IMR-90 (cell line): ENCODE data around the gene MAGI2. TPM values are rescaled to one million over a fixed set of nuclear protein-coding genes. Genes with fewer than 3 reads are reported as not detected.

Experiments used
- ATAC-seq: fragments of 200-7000 bp; cut with Tn5 transposase; 2 replicates; pipeline ENCODE4 v1.9.1; 2020; ENCODE audit warnings: low read depth, mild to moderate bottlenecking, moderate library complexity
- BruUV-seq: library from RNA; stranded (reverse); fragments of 400-500 nt; replicated peaks from 2 replicates; lab custom pipeline; 2021; lab: Mats Ljungman, UMichigan
- CTCF ChIA-PET: fragments of 300-600 bp; formaldehyde crosslinking; extraction: SDS; loops from one replicate; lab custom pipeline; 2021; ENCODE audit warnings: antibody characterized with exemption; lab: Yijun Ruan, JAX
- POLR2A ChIA-PET: fragments of 300-600 bp; sonication (Branson Sonifier 250); formaldehyde crosslinking; loops from one replicate; lab custom pipeline; 2022; ENCODE audit warnings: antibody characterized with exemption; ENCODE audit not compliant: unreplicated experiment; lab: Charles Lee
- DNase-seq: peaks from one replicate; pipeline ENCODE4 v3.0.0; 2013
- H2AFZ ChIP-seq: replicated peaks from 2 replicates; pipeline ENCODE3; 2013; ENCODE audit warnings: low read length, mild to moderate bottlenecking; ENCODE audit not compliant: poor library complexity
- H2AK5ac ChIP-seq: 2 replicates; pipeline ENCODE4 v1.6.1; 2013; ENCODE audit warnings: low read depth, low read length, inconsistent platforms
- H2AK9ac ChIP-seq: replicated peaks from 2 replicates; pipeline ENCODE3; 2013; ENCODE audit warnings: mild to moderate bottlenecking, low read depth, low read length, moderate library complexity; ENCODE audit not compliant: poor library complexity
- H2BK120ac ChIP-seq: 2 replicates; pipeline ENCODE4 v1.6.1; 2013; ENCODE audit warnings: low read depth, low read length, inconsistent platforms
- H2BK15ac ChIP-seq: 3 replicates; pipeline ENCODE4 v1.6.1; 2013; ENCODE audit warnings: low read depth, low read length, inconsistent platforms
- H2BK20ac ChIP-seq: 2 replicates; pipeline ENCODE4 v1.6.1; 2013; ENCODE audit warnings: low read depth, mild to moderate bottlenecking, inconsistent platforms, low read length, moderate library complexity
- H2BK5ac ChIP-seq: 2 replicates; pipeline ENCODE4 v1.6.1; 2013; ENCODE audit warnings: mild to moderate bottlenecking, low read depth, low read length, inconsistent platforms; ENCODE audit not compliant: poor library complexity, severe bottlenecking
- H3K14ac ChIP-seq: replicated peaks from 2 replicates; pipeline ENCODE4 v1.6.1; 2013; ENCODE audit warnings: low read depth, low read length, inconsistent platforms
- H3K18ac ChIP-seq: 2 replicates; pipeline ENCODE4 v1.6.1; 2013; ENCODE audit warnings: low read depth, low read length, control low read depth
- H3K23ac ChIP-seq: 2 replicates; pipeline ENCODE4 v1.6.1; 2013; ENCODE audit warnings: low read depth, low read length, inconsistent platforms
- H3K27ac ChIP-seq: 2 replicates; pipeline ENCODE4 v1.5.1; 2013; ENCODE audit warnings: mild to moderate bottlenecking, control low read depth, low read length; ENCODE audit not compliant: insufficient read depth
- H3K27me3 ChIP-seq: 2 replicates; pipeline ENCODE4 v1.6.1; 2013; ENCODE audit warnings: low read length; ENCODE audit not compliant: control insufficient read depth, insufficient read depth
- H3K36me3 ChIP-seq: 2 replicates; pipeline ENCODE4 v1.6.1; 2013; ENCODE audit warnings: low read length, mixed read lengths; ENCODE audit not compliant: control insufficient read depth, insufficient read depth
- H3K4ac ChIP-seq: 2 replicates; pipeline ENCODE4 v1.6.1; 2013; ENCODE audit warnings: low read depth, low read length, inconsistent platforms
- H3K4me1 ChIP-seq: 2 replicates; pipeline ENCODE4 v1.6.1; 2013; ENCODE audit warnings: low read length, mixed read lengths; ENCODE audit not compliant: control insufficient read depth, insufficient read depth
- H3K4me2 ChIP-seq: 2 replicates; pipeline ENCODE4 v1.6.1; 2013; ENCODE audit warnings: low read depth, mild to moderate bottlenecking, control low read depth, low read length, moderate library complexity
- H3K4me3 ChIP-seq: 2 replicates; pipeline ENCODE4 v1.5.1; 2013; ENCODE audit warnings: low read depth, mild to moderate bottlenecking, control low read depth, low read length, moderate library complexity; ENCODE audit not compliant: insufficient read depth
- H3K56ac ChIP-seq: 2 replicates; pipeline ENCODE4 v1.6.1; 2013; ENCODE audit warnings: low read length, inconsistent platforms; ENCODE audit not compliant: insufficient read depth; ENCODE audit errors: extremely low read depth
- H3K79me1 ChIP-seq, 2 experiments: 2 replicates each; pipeline ENCODE4 v1.6.1; 2013; ENCODE audit warnings: low read length in 2 of 2, inconsistent platforms in 1 of 2, low read depth in 1 of 2
- H3K9ac ChIP-seq: 2 replicates; pipeline ENCODE4 v1.6.1; 2013; ENCODE audit warnings: low read depth, low read length, control low read depth
- H3K9me1 ChIP-seq: 2 replicates; pipeline ENCODE4 v1.6.1; 2013; ENCODE audit warnings: low read length, inconsistent platforms; ENCODE audit not compliant: insufficient read depth
- H3K9me3 ChIP-seq: 2 replicates; pipeline ENCODE4 v1.6.1; 2013; ENCODE audit warnings: low read length; ENCODE audit not compliant: control insufficient read depth, insufficient read depth
- H4K20me1 ChIP-seq: 2 replicates; pipeline ENCODE4 v1.6.1; 2013; ENCODE audit warnings: low read length, inconsistent platforms; ENCODE audit not compliant: insufficient read depth
- H4K5ac ChIP-seq: 2 replicates; pipeline ENCODE4 v1.6.1; 2013; ENCODE audit warnings: mild to moderate bottlenecking, low read depth, low read length, control low read depth
- H4K8ac ChIP-seq, 2 experiments: 2 replicates each; pipeline ENCODE4 v1.6.1; 2013; ENCODE audit warnings: low read depth in 2 of 2, low read length in 2 of 2, control low read depth in 1 of 2, inconsistent platforms in 1 of 2
- H4K91ac ChIP-seq: 2 replicates; pipeline ENCODE4 v1.6.1; 2013; ENCODE audit warnings: low read depth, low read length, inconsistent platforms; ENCODE audit not compliant: insufficient read depth
- BHLHE40 ChIP-seq: fragments of 150-350 bp; IDR thresholded peaks from 2 replicates; pipeline ENCODE4 v1.6.1; 2016; ENCODE audit warnings: mild to moderate bottlenecking, low read depth, low read length
- CEBPB ChIP-seq: IDR thresholded peaks from 2 replicates; pipeline ENCODE4 v1.6.1; 2012; ENCODE audit warnings: low read depth, low read length, improper control_type of control experiment
- CHD1 ChIP-seq: IDR thresholded peaks from 2 replicates; pipeline ENCODE4 v1.6.1; 2012; ENCODE audit warnings: low read depth, low read length, improper control_type of control experiment
- CTCF ChIP-seq: conservative IDR thresholded peaks from 2 replicates; pipeline ENCODE4 v1.5.1; 2012; ENCODE audit warnings: mild to moderate bottlenecking, low read depth, low read length, improper control_type of control experiment
- ELK1 ChIP-seq: fragments of 150-350 bp; IDR thresholded peaks from 2 replicates; pipeline ENCODE4 v1.6.1; 2016; ENCODE audit warnings: low read depth, mild to moderate bottlenecking, low read length, moderate library complexity, borderline replicate concordance
- FOS ChIP-seq: fragments of 150-350 bp; IDR thresholded peaks from 2 replicates; pipeline ENCODE4 v1.6.1; 2016; ENCODE audit warnings: low read depth, low read length
- MAZ ChIP-seq: IDR thresholded peaks from 2 replicates; pipeline ENCODE4 v1.6.1; 2012; ENCODE audit warnings: low read depth, mild to moderate bottlenecking, low read length, improper control_type of control experiment, moderate library complexity, borderline replicate concordance
- MXI1 ChIP-seq: IDR thresholded peaks from 2 replicates; pipeline ENCODE4 v1.6.1; 2012; ENCODE audit warnings: low read depth, mild to moderate bottlenecking, low read length, moderate library complexity, borderline replicate concordance
- NFE2L2 ChIP-seq: fragments of 150-350 bp; IDR thresholded peaks from 2 replicates; pipeline ENCODE4 v1.6.1; 2016; ENCODE audit warnings: low read depth, mild to moderate bottlenecking, low read length
- POLR2A ChIP-seq: IDR thresholded peaks from 2 replicates; pipeline ENCODE4 v1.6.1; 2012; ENCODE audit warnings: mild to moderate bottlenecking, low read depth, low read length
- RAD21 ChIP-seq: IDR thresholded peaks from 2 replicates; pipeline ENCODE4 v1.6.1; 2012; ENCODE audit warnings: low read length, improper control_type of control experiment
- RCOR1 ChIP-seq: IDR thresholded peaks from 2 replicates; pipeline ENCODE4 v1.6.1; 2012; ENCODE audit warnings: mild to moderate bottlenecking, low read length, improper control_type of control experiment; ENCODE audit not compliant: insufficient replicate concordance
- RFX5 ChIP-seq: IDR thresholded peaks from 2 replicates; pipeline ENCODE4 v1.8.0; 2012; ENCODE audit warnings: low read depth, mild to moderate bottlenecking, low read length, moderate library complexity
- WGBS, 2 experiments: methylation state at CpG; one replicate each; pipeline versions ENCODE4 v1.1.5 to v1.1.7; 2013; ENCODE audit warnings: missing lambda C conversion rate in 2 of 2; ENCODE audit not compliant: insufficient read length in 1 of 2; ENCODE audit errors: extremely low coverage in 2 of 2; 5-methylcytosine and 5-hydroxymethylcytosine counted together
- dilution Hi-C: fragments of 300-500 bp; cut with HindIII; formaldehyde crosslinking; loops from one replicate; pipeline ENCODE4 v1.14.3; 2018; ENCODE audit warnings: low sequenced_read_pairs; ENCODE audit not compliant: unreplicated experiment
- in situ Hi-C: fragments of 300-500 bp; cut with MboI; formaldehyde crosslinking; loops from 3 replicates; pipeline ENCODE4 v1.14.3; 2019; ENCODE audit warnings: low sequenced_read_pairs, inconsistent platforms, mixed read lengths
- intact Hi-C: fragments of 100-400 bp; cut with micrococcal nuclease; formaldehyde crosslinking; loops from 2 replicates; pipeline ENCODE4 v1.10.0; 2022
- polyA plus RNA-seq, 3 experiments: library from polyadenylated mRNA; depleted of rRNA; stranded (reverse); fragments of >200 nt; gene quantifications; 2 replicates each; pipeline ENCODE4 v1.2.3, GENCODE V29; 2012; ENCODE audit warnings: low replicate concordance in 1 of 3
- total RNA-seq: library from RNA; depleted of rRNA; stranded (reverse); fragments of >200 nt; gene quantifications from 2 replicates; pipeline ENCODE4 v1.2.3, GENCODE V29; 2012

Gene MAGI2
- total and polyA plus RNA-seq, 2 of the 4 experiments (the other 2 are of a cell fraction), result 2.5 to 17.9 TPM

GRCh38 chr7:79494046-79494445 is 40.6 kb upstream of the MAGI2 start:
- in situ Hi-C loops, result no loop called here
- no peak overlapping the region for H3K9ac ChIP-seq
- no peaks in the 10 kb centered on the region for H3K9me1 ChIP-seq
- peak overlapping the region in 1 of 2 experiments; percentile 61; a peak in 1 of 4 replicates for H4K8ac ChIP-seq
- dilution Hi-C loops, result no loop called here
- no peak overlapping the region for H3K4me3 ChIP-seq
- no peak overlapping the region for H2BK5ac ChIP-seq
- no peak overlapping the region for H4K91ac ChIP-seq
- DNase-seq, result peak; percentile 1
- ATAC-seq, result no peak
- H4K5ac ChIP-seq, result no peak overlapping the region
- H4K20me1 ChIP-seq, result no peaks in the 10 kb centered on the region
- no peaks in the 10 kb centered on the region for H3K27me3 ChIP-seq
- no peak overlapping the region for H3K56ac ChIP-seq
- no peak overlapping the region for H2AK5ac ChIP-seq
- TF ChIP-seq RCOR1, result no peak
- TF ChIP-seq RFX5, result no peak
- no peak for TF ChIP-seq CHD1
- TF ChIP-seq CTCF, result no peak
- TF ChIP-seq FOS, result no peak
- no peak for TF ChIP-seq CEBPB
- TF ChIP-seq POLR2A, result no peak
- no peak for TF ChIP-seq MXI1
- TF ChIP-seq BHLHE40, result no peak
- no peak for TF ChIP-seq NFE2L2
- TF ChIP-seq RAD21, result no peak
- no peak for TF ChIP-seq ELK1
- TF ChIP-seq MAZ, result no peak
- no peak overlapping the region; the same call in 1 of the 2 replicates for H3K23ac ChIP-seq
- 0 out of 2 replicates have a peak overlapping the region, but pooled peaks have one; percentile 28 for H3K14ac ChIP-seq
- H2AFZ ChIP-seq, result no peak overlapping the region
- intact Hi-C loops, result no loop called here
- POLR2A ChIA-PET, result no interaction called here
- peak overlapping the region; percentile 72 for H2BK20ac ChIP-seq
- no peak overlapping the region for H3K18ac ChIP-seq
- peak overlapping the region; percentile 39; the same call in 1 of the 2 replicates for H3K4ac ChIP-seq
- peak overlapping the region; percentile 62 for H2BK120ac ChIP-seq
- CTCF ChIA-PET, result interaction anchor here (0.7 kb wide), 1 partner anchor 9 kb away, joined by 3 read pairs; no protein-coding TSS in a partner anchor
- no peaks in the 10 kb centered on the region for H3K9me3 ChIP-seq
- H3K36me3 ChIP-seq, result no peaks in the 10 kb centered on the region
- no peaks in the 10 kb centered on the region for H3K79me1 ChIP-seq
- no peak overlapping the region for H2AK9ac ChIP-seq
- H3K27ac ChIP-seq, result no peak overlapping the region
- no peak overlapping the region for H2BK15ac ChIP-seq
- H3K4me2 ChIP-seq, result no peak overlapping the region
- peaks cover 2% of the 10 kb centered on the region; the same call in 1 of the 2 replicates for H3K4me1 ChIP-seq
- no CpG with 5 or more reads among the region's 2 CpGs for WGBS, 2 experiments
- no TSS peak for BruUV-seq
